ENCODE data around the gene PRKG1.
A peak's percentile ranks its signal among the peaks of the same experiment; 100 is the strongest.
"Not testable (repeated sequence)": the region's sequence is repeated elsewhere in the genome, so short reads cannot be mapped to it uniquely, and the experiment has no call there.

The PRKG1 gene

GRCh38 chr10:52129410-52130178, 1055.3 kb downstream of the PRKG1 start:
- no peak for DNase-seq (ENCODE audit: low spot score)

- no peak for DNase-seq (ENCODE audit: low spot score)
Measured at GRCh38 chr10:52135101-52135500, 1060.8 kb downstream of the PRKG1 start.

- DNase-seq (ENCODE audit: low spot score), result no peak
Measured at GRCh38 chr10:52136921-52137320, 1062.6 kb downstream of the PRKG1 start.

GRCh38 chr10:52143338-52143737, 1069.1 kb downstream of the PRKG1 start:
- DNase-seq (ENCODE audit: low spot score), result no peak

GRCh38 chr10:52145636-52146035, 1071.3 kb downstream of the PRKG1 start:
- DNase-seq (ENCODE audit: low spot score), result no peak

- DNase-seq (ENCODE audit: low spot score), result peak; percentile 44
Measured at GRCh38 chr10:52146766-52147165, 1072.5 kb downstream of the PRKG1 start.

- DNase-seq (ENCODE audit: low spot score), result no peak
Measured at GRCh38 chr10:52170776-52171175, 1096.5 kb downstream of the PRKG1 start.

GRCh38 chr10:52172581-52172980, 1098.3 kb downstream of the PRKG1 start:
- DNase-seq (ENCODE audit: low spot score), result no peak

- DNase-seq (ENCODE audit: low spot score), result no peak
Measured at GRCh38 chr10:52185256-52185655, 1111.0 kb downstream of the PRKG1 start.

GRCh38 chr10:52187521-52188258, 1113.4 kb downstream of the PRKG1 start:
- peak; percentile 11 for DNase-seq (ENCODE audit: low spot score)

GRCh38 chr10:52191049-52191448, 1116.8 kb downstream of the PRKG1 start:
- no peak for DNase-seq (ENCODE audit: low spot score)

- no peak for DNase-seq (ENCODE audit: low spot score)
Measured at GRCh38 chr10:52194191-52194590, 1119.9 kb downstream of the PRKG1 start.

- DNase-seq (ENCODE audit: low spot score), result no peak
Measured at GRCh38 chr10:52194716-52195115, 1120.4 kb downstream of the PRKG1 start.

GRCh38 chr10:52197098-52197497, 1122.8 kb downstream of the PRKG1 start:
- no peak for DNase-seq (ENCODE audit: low spot score)

GRCh38 chr10:52198540-52198939, 1124.3 kb downstream of the PRKG1 start:
- peak; percentile 13 for DNase-seq (ENCODE audit: low spot score)

GRCh38 chr10:52204906-52205305, 1130.6 kb downstream of the PRKG1 start:
- DNase-seq (ENCODE audit: low spot score), result not testable (repeated sequence)

GRCh38 chr10:52208365-52208764, 1134.1 kb downstream of the PRKG1 start:
- DNase-seq (ENCODE audit: low spot score), result no peak

- no peak for DNase-seq (ENCODE audit: low spot score)
Measured at GRCh38 chr10:52210161-52210560, 1135.9 kb downstream of the PRKG1 start.

- DNase-seq (ENCODE audit: low spot score), result no peak
Measured at GRCh38 chr10:52212062-52212461, 1137.8 kb downstream of the PRKG1 start.

- DNase-seq (ENCODE audit: low spot score), result no peak
Measured at GRCh38 chr10:52212802-52213201, 1138.5 kb downstream of the PRKG1 start.

GRCh38 chr10:52213321-52213752, 1139.0 kb downstream of the PRKG1 start:
- peak; percentile 44 for DNase-seq (ENCODE audit: low spot score)

- peak; percentile 53 for DNase-seq (ENCODE audit: low spot score)
Measured at GRCh38 chr10:52215745-52216361, 1141.6 kb downstream of the PRKG1 start.

- no peak for DNase-seq (ENCODE audit: low spot score)
Measured at GRCh38 chr10:52216852-52217251, 1142.6 kb downstream of the PRKG1 start.
